ENCODE data around the gene NMNAT3.

DNA sequence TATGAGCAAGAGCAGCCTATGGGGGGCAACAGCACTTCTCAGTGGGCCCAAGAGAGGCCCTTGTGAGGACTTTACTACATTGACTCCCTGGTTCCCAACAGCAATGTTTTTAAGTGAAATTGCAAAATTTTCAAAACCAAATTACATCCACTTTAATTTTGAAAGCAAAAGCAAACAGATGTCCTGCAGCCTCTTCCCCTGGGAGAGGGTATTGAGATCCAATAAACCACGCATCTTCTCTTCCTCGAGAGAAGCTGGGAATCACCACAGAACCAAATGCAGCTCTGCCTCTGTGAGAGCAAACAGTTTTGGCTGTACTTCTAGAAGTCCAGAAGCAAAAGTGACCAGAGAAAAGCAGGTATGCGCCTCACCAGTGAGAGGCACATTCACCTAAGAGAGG is 25.2 kb downstream of the NMNAT3 start:
- TF ChIP-seq, protein P1, sequence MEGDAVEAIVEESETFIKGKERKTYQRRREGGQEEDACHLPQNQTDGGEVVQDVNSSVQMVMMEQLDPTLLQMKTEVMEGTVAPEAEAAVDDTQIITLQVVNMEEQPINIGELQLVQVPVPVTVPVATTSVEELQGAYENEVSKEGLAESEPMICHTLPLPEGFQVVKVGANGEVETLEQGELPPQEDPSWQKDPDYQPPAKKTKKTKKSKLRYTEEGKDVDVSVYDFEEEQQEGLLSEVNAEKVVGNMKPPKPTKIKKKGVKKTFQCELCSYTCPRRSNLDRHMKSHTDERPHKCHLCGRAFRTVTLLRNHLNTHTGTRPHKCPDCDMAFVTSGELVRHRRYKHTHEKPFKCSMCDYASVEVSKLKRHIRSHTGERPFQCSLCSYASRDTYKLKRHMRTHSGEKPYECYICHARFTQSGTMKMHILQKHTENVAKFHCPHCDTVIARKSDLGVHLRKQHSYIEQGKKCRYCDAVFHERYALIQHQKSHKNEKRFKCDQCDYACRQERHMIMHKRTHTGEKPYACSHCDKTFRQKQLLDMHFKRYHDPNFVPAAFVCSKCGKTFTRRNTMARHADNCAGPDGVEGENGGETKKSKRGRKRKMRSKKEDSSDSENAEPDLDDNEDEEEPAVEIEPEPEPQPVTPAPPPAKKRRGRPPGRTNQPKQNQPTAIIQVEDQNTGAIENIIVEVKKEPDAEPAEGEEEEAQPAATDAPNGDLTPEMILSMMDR (conservative IDR thresholded peaks at IDR 0.05; ENCODE audit: low read depth in 2 of 2): 0 out of 4 replicates have a peak, but pooled peaks of 1 of the 2 experiments have one; percentile 10
- TF ChIP-seq EZH2 (IDR thresholded peaks at IDR 0.05; ENCODE audit: low read depth, unreplicated experiment): no peak
- TF ChIP-seq, protein P2, sequence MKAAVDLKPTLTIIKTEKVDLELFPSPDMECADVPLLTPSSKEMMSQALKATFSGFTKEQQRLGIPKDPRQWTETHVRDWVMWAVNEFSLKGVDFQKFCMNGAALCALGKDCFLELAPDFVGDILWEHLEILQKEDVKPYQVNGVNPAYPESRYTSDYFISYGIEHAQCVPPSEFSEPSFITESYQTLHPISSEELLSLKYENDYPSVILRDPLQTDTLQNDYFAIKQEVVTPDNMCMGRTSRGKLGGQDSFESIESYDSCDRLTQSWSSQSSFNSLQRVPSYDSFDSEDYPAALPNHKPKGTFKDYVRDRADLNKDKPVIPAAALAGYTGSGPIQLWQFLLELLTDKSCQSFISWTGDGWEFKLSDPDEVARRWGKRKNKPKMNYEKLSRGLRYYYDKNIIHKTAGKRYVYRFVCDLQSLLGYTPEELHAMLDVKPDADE (IDR thresholded peaks at IDR 0.05): no peak
- TF ChIP-seq POLR2AphosphoS5 (IDR thresholded peaks at IDR 0.05; ENCODE audit: low read depth): no peak
- no peak for TF ChIP-seq EZH2phosphoT487 (IDR thresholded peaks at IDR 0.05; ENCODE audit: unreplicated experiment)
- TF ChIP-seq, protein P3, sequence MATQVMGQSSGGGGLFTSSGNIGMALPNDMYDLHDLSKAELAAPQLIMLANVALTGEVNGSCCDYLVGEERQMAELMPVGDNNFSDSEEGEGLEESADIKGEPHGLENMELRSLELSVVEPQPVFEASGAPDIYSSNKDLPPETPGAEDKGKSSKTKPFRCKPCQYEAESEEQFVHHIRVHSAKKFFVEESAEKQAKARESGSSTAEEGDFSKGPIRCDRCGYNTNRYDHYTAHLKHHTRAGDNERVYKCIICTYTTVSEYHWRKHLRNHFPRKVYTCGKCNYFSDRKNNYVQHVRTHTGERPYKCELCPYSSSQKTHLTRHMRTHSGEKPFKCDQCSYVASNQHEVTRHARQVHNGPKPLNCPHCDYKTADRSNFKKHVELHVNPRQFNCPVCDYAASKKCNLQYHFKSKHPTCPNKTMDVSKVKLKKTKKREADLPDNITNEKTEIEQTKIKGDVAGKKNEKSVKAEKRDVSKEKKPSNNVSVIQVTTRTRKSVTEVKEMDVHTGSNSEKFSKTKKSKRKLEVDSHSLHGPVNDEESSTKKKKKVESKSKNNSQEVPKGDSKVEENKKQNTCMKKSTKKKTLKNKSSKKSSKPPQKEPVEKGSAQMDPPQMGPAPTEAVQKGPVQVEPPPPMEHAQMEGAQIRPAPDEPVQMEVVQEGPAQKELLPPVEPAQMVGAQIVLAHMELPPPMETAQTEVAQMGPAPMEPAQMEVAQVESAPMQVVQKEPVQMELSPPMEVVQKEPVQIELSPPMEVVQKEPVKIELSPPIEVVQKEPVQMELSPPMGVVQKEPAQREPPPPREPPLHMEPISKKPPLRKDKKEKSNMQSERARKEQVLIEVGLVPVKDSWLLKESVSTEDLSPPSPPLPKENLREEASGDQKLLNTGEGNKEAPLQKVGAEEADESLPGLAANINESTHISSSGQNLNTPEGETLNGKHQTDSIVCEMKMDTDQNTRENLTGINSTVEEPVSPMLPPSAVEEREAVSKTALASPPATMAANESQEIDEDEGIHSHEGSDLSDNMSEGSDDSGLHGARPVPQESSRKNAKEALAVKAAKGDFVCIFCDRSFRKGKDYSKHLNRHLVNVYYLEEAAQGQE (IDR thresholded peaks at IDR 0.05; ENCODE audit: unreplicated experiment): no peak
- no peak for TF ChIP-seq CREB1 (CRISPR knock-in tag; IDR thresholded peaks at IDR 0.05; ENCODE audit: low read depth)
- TF ChIP-seq ZNF331 (CRISPR knock-in tag; IDR thresholded peaks at IDR 0.05; ENCODE audit: low read depth): no peak
- TF ChIP-seq NANOG (IDR thresholded peaks at IDR 0.05; ENCODE audit: borderline replicate concordance): no peak
- TF ChIP-seq JUNB (IDR thresholded peaks at IDR 0.05; ENCODE audit: unreplicated experiment): no peak

Data from GM23338 (cell line).